HG03108 (cell line): ENCODE data around the gene ZNF488.

Experiments used
- ATAC-seq: cut with Tn5 transposase; IDR thresholded peaks from one replicate; pipeline ENCODE4 v1.9.1; 2021; ENCODE audit warnings: moderate library complexity; ENCODE audit not compliant: unreplicated experiment

ZNF488 gene

DNA sequence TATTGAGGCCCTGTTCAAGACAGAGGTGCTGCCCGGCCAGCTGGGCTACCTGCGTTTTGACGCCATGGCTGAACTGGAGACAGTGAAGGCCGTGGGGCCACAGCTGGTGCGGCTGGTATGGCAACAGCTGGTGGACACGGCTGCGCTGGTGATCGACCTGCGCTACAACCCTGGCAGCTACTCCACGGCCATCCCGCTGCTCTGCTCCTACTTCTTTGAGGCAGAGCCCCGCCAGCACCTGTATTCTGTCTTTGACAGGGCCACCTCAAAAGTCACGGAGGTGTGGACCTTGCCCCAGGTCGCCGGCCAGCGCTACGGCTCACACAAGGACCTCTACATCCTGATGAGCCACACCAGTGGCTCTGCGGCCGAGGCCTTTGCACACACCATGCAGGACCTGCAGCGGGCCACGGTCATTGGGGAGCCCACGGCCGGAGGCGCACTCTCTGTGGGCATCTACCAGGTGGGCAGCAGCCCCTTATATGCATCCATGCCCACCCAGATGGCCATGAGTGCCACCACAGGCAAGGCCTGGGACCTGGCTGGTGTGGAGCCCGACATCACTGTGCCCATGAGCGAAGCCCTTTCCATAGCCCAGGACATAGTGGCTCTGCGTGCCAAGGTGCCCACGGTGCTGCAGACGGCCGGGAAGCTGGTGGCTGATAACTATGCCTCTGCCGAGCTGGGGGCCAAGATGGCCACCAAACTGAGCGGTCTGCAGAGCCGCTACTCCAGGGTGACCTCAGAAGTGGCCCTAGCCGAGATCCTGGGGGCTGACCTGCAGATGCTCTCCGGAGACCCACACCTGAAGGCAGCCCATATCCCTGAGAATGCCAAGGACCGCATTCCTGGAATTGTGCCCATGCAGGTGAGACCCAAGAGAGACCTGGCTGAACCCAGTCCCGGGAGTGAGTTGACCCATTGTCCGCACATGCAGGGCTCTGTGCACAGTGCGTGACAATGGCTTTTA, 33.1 kb downstream of the ZNF488 start:
- no peak for ATAC-seq

- ATAC-seq: no peak
Observed at GRCh38 chr10:47349941-47350371, 34.1 kb downstream of the ZNF488 start.

GRCh38 chr10:47349516-47349915, 34.6 kb downstream of the ZNF488 start:
- ATAC-seq: no peak

DNA sequence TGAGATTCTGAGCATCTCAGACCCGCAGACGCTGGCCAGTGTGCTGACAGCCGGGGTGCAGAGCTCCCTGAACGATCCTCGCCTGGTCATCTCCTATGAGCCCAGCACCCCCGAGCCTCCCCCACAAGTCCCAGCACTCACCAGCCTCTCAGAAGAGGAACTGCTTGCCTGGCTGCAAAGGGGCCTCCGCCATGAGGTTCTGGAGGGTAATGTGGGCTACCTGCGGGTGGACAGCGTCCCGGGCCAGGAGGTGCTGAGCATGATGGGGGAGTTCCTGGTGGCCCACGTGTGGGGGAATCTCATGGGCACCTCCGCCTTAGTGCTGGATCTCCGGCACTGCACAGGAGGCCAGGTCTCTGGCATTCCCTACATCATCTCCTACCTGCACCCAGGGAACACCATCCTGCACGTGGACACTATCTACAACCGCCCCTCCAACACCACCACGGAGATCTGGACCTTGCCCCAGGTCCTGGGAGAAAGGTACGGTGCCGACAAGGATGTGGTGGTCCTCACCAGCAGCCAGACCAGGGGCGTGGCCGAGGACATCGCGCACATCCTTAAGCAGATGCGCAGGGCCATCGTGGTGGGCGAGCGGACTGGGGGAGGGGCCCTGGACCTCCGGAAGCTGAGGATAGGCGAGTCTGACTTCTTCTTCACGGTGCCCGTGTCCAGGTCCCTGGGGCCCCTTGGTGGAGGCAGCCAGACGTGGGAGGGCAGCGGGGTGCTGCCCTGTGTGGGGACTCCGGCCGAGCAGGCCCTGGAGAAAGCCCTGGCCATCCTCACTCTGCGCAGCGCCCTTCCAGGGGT, 35.2 kb downstream of the ZNF488 start:
- no peak for ATAC-seq

GRCh38 chr10:47348138-47348651, 35.9 kb downstream of the ZNF488 start, which contains the start of gene RBP3:
TSS of gene RBP3 (plus strand) at chr10:47348363. CDS start at chr10:47348485, 122 bp downstream.
- ATAC-seq: no peak

- no peak for ATAC-seq
Observed at GRCh38 chr10:47347303-47347675, 36.8 kb downstream of the ZNF488 start.

DNA sequence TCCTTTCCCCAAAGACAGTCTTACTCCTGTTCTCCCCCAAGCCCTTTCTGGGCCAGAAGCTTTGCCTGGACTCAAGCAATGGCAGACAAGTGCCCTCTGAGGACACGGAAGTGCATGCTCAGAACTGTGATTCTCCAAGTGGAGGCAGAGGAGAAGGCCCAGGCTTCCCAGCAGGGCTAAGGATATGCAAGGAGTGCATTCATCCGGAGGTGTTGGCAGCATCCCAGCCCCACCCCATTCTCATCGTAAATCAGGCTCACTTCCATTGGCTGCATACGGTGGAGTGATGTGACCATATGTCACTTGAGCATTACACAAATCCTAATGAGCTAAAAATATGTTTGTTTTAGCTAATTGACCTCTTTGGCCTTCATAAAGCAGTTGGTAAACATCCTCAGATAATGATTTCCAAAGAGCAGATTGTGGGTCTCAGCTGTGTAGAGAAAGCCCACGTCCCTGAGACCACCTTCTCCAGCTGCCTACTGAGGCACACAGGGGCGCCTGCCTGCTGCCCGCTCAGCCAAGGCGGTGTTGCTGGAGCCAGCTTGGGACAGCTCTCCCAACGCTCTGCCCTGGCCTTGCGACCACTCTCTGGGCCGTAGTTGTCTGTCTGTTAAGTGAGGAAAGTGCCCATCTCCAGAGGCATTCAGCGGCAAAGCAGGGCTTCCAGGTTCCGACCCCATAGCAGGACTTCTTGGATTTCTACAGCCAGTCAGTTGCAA, 37.4 kb downstream of the ZNF488 start:
- ATAC-seq: no peak

DNA sequence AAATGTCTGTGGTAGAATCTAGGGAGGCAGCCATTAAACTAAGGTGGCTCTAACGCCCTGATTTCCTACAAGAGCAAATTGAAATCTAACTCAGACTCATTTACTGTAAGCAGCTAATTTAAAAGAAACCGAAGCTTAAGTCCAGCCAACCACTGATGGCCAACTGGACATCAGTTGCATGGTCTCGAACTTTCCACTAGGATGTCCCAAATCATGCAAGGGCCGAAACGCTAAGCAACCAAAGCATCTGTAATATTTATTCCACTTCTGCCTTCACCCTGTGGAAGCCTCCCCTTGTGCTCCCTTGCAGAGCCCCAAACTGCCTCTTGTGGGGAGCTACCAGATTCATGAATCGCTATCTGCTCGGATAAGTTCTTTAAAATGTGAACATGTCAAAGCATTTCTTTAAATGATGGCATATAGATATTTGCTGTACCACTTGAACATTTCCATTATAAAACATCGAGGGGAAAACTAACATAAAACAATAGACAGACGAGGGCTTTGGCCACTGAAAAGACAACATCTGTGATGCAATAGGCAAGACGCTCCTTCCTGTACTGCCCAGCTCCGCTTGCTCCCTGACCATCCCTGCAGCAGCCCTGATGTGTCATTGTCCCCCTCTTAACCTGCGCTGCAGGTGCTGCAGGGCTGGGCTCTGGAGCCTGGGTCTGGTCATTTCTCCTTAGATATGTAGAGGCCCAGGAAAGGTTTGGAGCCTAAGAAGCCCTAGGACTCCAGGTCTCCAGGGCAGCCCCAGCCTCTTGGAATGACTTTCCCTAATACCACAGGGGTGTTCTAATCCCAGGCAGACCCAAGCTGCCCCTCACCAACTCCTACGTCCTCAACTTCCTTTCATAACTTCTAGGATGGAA, 38.9 kb downstream of the ZNF488 start:
- no peak for ATAC-seq

GRCh38 chr10:47340608-47341170, 43.4 kb downstream of the ZNF488 start:
- ATAC-seq: no peak

GRCh38 chr10:47339759-47340607, 44.1 kb downstream of the ZNF488 start:
- no peak for ATAC-seq

GRCh38 chr10:47339186-47339735, 44.8 kb downstream of the ZNF488 start:
- ATAC-seq: no peak

GRCh38 chr10:47337310-47337709, 46.8 kb downstream of the ZNF488 start:
- ATAC-seq: no peak

- no peak for ATAC-seq
Observed at GRCh38 chr10:47336387-47337134, 47.5 kb downstream of the ZNF488 start.

DNA sequence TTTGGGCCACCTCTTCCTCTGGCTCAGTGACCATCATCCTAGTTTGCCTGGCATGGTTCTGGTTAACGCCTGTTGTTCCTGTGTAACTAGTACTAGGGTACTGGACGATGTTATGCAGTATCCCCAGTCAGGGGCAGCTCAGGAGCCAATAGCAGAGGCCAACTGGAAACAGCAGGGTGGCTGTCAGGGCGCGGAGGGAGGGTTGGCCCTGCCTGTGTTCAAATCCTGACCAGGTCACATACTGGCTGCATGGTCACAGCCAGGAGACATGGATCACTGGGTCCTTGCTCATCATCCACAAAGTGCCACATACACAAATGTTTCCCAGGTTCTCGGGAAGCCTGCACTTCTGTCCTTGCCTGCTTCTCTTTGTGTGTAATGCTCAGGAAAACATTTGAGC, 48.2 kb downstream of the ZNF488 start:
- no peak for ATAC-seq

DNA sequence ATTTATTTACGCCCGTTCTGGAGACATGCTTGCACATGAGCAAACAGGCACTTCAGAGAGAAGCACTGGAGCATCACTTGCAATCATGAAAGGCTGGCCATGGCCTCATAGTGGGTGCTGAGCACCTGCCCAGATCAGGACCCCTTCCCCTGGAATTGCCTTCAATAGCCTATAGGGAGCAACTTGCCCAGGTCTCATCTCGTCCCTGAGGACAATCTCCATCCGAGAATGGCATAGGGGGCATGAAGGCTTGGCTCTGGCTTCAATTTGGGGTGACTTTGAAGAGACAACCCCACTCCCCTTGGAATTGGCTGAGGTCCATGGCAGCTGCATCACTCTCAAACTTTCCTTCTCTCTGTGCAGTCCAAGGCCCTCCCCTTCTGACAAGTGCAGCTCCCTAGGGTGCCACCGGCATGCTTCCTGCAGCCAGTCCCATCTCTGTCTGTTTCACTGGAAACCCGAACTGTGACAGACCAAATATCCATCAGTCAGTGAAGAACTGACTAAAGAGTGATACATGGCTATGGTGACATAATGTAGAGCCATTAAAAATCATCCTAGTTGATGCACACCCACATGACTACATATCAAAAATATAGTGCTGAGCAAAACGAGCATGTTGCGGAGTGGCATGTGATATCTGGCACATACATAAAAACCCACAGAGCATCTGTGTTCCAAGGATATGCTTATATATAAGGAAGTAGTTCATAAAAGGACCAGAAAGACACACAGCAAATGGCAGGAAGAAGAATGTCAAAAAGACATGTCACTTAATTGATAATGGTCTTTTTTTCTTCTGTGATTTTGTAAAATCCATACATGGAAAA, 49.4 kb downstream of the ZNF488 start:
- no peak for ATAC-seq

- ATAC-seq: no peak
Observed at GRCh38 chr10:47333532-47333931, 50.6 kb downstream of the ZNF488 start.

- ATAC-seq: no peak
Observed at GRCh38 chr10:47332946-47333345, 51.1 kb downstream of the ZNF488 start.
